Liver (tissue), 3 donors: ENCODE results near the gene PTPA.

ENCODE experiments used
- ATF3 ChIP-seq: IDR thresholded peaks from 2 replicates; pipeline ENCODE4 v1.6.1; 2016; ENCODE audit warnings: antibody characterized with exemption
- CTCF ChIP-seq: fragments of 150-350 bp; IDR thresholded peaks from 2 replicates; pipeline ENCODE4 v1.5.1; 2017; ENCODE audit warnings: improper control_type of control experiment, low read depth, low read length; ENCODE audit not compliant: missing input control
- EGR1 ChIP-seq, 2 donors: IDR thresholded peaks; 2 replicates each; pipeline ENCODE4 v1.6.1; 2016 to 2018; ENCODE audit warnings: antibody characterized with exemption in 2 of 2, low read depth in 2 of 2
- FOXA1 ChIP-seq: IDR thresholded peaks from 2 replicates; pipeline ENCODE4 v1.6.1; 2016; ENCODE audit warnings: antibody characterized with exemption
- GABPA ChIP-seq, 2 donors: IDR thresholded peaks in 1 of 2; conservative IDR thresholded peaks in 1 of 2; 2 replicates each; pipeline ENCODE4 v1.6.1; 2016; ENCODE audit warnings: antibody characterized with exemption in 2 of 2, mild to moderate bottlenecking in 1 of 2, moderate library complexity in 1 of 2
- HNF4G ChIP-seq: IDR thresholded peaks from 2 replicates; pipeline ENCODE4 v1.6.1; 2016; ENCODE audit warnings: antibody characterized with exemption
- JUND ChIP-seq, 2 donors: IDR thresholded peaks; 2 replicates each; pipeline ENCODE4 v1.6.1; 2016; ENCODE audit warnings: antibody characterized with exemption in 2 of 2
- MAX ChIP-seq: IDR thresholded peaks from 2 replicates; pipeline ENCODE4 v1.6.1; 2016; ENCODE audit warnings: antibody characterized with exemption
- REST ChIP-seq: IDR thresholded peaks from 2 replicates; pipeline ENCODE4 v1.6.1; 2016; ENCODE audit warnings: antibody characterized with exemption, mild to moderate bottlenecking
- RXRA ChIP-seq, 2 donors: IDR thresholded peaks; 2 replicates each; pipeline ENCODE4 v1.6.1; 2017 to 2018; ENCODE audit warnings: antibody characterized with exemption in 2 of 2, mild to moderate bottlenecking in 1 of 2
- SP1 ChIP-seq: IDR thresholded peaks from 2 replicates; pipeline ENCODE4 v1.6.1; 2018; ENCODE audit warnings: antibody characterized with exemption, mild to moderate bottlenecking
- TAF1 ChIP-seq: conservative IDR thresholded peaks from 2 replicates; pipeline ENCODE4 v1.6.1; 2016; ENCODE audit warnings: antibody characterized with exemption, mild to moderate bottlenecking
- YY1 ChIP-seq: IDR thresholded peaks from 2 replicates; pipeline ENCODE4 v1.6.1; 2016; ENCODE audit warnings: antibody characterized with exemption, mild to moderate bottlenecking
- ZBTB33 ChIP-seq: IDR thresholded peaks from 2 replicates; pipeline ENCODE4 v1.6.1; 2016; ENCODE audit warnings: antibody characterized with exemption
- donor health status: healthy.
- donor health status: healthy.

GRCh38 chr9:129164246-129164930 lies 53.2 kb downstream of the PTPA start:
- no peak for TF ChIP-seq JUND (IDR thresholded peaks at IDR 0.05)
- TF ChIP-seq ATF3, result no peak
- no peak for TF ChIP-seq CTCF
- TF ChIP-seq ZBTB33, result no peak
- TF ChIP-seq TAF1, result no peak
- no peak for TF ChIP-seq REST
- no peak for TF ChIP-seq EGR1 (IDR thresholded peaks at IDR 0.05; ENCODE audit: low read depth in 2 of 2)
- no peak for TF ChIP-seq FOXA1
- TF ChIP-seq YY1, result no peak
- no peak for TF ChIP-seq GABPA (IDR thresholded peaks at IDR 0.05 in 1 of 2, conservative IDR thresholded peaks at IDR 0.05 in 1 of 2)
- no peak for TF ChIP-seq RXRA (IDR thresholded peaks at IDR 0.05)
- no peak for TF ChIP-seq SP1
- no peak for TF ChIP-seq MAX
- TF ChIP-seq HNF4G, result no peak
